ENCODE data around the gene PAM. TPM values are rescaled to one million over a fixed set of nuclear protein-coding genes. Genes with fewer than 3 reads are reported as not detected.

PAM gene
- polyA plus RNA-seq, 6 donors from 2014 or later, result 0.62 to 3.5 (median 1.6) TPM; not detected in 1

DNA sequence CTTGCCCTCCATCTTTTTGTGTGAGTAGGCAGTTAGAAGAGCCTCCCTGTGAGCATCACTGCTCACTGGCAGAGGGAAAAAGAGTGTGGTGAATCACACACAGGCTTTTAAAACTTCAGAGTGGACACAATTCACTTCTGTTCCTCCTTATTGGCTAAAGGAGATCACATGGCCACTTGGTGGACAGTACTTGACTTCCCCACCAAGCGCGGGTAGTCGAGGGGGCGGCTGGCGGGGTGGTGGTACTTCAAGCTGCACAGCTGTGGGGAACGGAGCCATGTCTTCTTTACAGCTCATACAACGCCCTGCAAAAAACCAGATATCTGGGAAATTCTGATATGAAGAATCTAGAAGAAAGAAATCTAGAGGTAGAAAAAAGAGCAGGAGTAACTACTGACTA lies 95.4 kb downstream of the PAM start:
- no peak overlapping the region for H3K27ac Mint-ChIP-seq
- no peak for ATAC-seq (ENCODE audit: low read depth in 2 of 2)
- H3K27me3 Mint-ChIP-seq, result no peaks in the 10 kb centered on the region

GRCh38 chr5:102853680-102854079 lies 98.6 kb downstream of the PAM start:
- ATAC-seq (ENCODE audit: low read depth in 2 of 2), result no peak
- Mint-ChIP-seq H3K36me3 (peaks cover 0 to 2% of the 10 kb centered on the region in 2 donors), H3K4me3 (no peak overlapping the region)

More for the DNA sequence above, 95.4 kb downstream of the PAM start:
- Mint-ChIP-seq H3K4me3 (no peak overlapping the region), H3K36me3 (peaks cover 0 to 6% of the 10 kb centered on the region in 2 donors), H3K9me3 (peaks cover 0 to 9% (median 4%) of the 10 kb centered on the region in 7 donors), H3K4me1 (no peaks in the 10 kb centered on the region)
- no peak for DNase-seq

DNA sequence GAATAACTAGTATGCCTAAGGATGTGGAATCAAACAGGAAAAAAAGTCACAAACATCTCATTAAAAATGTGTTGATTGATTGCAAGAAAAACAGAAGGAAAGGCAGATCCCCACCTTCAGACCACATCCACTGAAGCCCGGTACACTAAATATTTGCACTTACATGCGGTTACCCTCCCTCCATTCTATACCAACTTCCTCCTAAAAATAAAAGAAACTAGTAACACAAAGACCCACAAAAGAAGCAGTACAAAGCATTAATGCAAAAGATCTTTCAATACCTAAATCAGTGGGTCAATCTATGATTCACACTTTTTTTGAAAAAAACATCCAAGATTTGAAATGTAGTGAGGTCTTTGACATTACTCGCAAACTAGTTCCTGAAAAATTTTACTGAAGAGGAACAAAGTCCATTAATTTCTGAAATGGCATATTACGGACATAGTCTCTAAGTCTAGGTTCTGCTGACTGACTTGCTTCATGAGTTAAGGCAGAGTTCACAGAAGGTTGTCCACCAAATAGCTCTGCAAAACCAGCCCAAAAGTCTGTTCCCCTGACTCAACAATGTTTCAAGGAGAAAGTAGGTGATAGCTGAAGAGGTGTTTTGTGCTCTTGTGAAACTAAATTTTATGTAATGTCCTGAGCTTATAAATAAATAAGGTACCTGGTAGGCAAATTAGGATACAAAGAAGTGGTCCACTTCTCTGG lies 100.7 kb downstream of the PAM start:
- DNase-seq, result no peak
- Mint-ChIP-seq H3K36me3 (no peaks in the 10 kb centered on the region), H3K4me3 (no peak overlapping the region), H3K27ac (no peak overlapping the region), H3K4me1 (no peaks in the 10 kb centered on the region), H3K9me3 (no peaks in the 10 kb centered on the region), H3K27me3 (no peaks in the 10 kb centered on the region)
- ATAC-seq (ENCODE audit: low read depth in 2 of 2), result no peak

More at GRCh38 chr5:102853680-102854079, 98.6 kb downstream of the PAM start:
- Mint-ChIP-seq H3K9me3 (peaks cover 0 to 4% (median 0%) of the 10 kb centered on the region in 7 donors), H3K27ac (no peak overlapping the region), H3K4me1 (no peaks in the 10 kb centered on the region), H3K27me3 (no peaks in the 10 kb centered on the region)
- DNase-seq, result no peak

GRCh38 chr5:102856389-102856777 lies 101.3 kb downstream of the PAM start:
- H3K27ac Mint-ChIP-seq, result no peak overlapping the region
- H3K36me3 Mint-ChIP-seq, result no peaks in the 10 kb centered on the region
- H3K9me3 Mint-ChIP-seq, result no peaks in the 10 kb centered on the region
- no peak overlapping the region for H3K4me3 Mint-ChIP-seq
- H3K4me1 Mint-ChIP-seq, result no peaks in the 10 kb centered on the region
- no peak for ATAC-seq (ENCODE audit: low read depth in 2 of 2)
- no peaks in the 10 kb centered on the region for H3K27me3 Mint-ChIP-seq
- DNase-seq, result no peak

DNA sequence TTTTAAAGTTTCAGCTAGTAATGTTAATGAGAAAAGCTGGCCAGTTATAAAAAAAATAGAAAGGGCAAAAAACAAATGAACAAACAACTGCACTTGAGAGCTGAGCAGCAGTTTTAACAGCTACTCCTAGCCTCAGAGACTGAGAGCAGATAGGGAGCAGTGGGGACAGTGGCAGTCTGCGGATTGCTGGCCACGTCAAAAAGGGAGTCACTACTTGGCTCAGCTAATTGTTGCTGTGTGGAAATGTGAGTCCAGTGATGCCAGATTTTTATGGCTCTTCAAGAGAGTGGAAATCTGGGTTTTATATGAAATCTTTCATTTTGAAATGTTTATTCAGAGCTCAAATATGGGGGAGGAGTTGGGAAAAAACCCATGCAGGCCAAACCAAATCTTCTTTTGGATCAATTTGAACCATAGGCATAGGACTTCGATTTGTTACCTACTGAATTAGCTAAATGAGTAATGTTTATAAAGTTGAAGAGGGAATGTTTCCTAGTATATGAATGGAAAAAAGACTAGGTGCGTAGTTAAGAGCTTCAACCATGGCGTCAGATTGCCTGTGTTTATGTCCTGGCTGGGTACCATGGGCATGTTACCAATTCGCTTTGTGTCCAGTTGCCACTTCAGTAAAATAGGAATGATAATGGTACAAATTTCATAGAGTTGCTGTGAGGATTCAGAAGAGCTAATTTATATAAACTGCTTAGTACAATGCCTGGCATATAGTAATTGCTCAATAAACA lies 102.1 kb downstream of the PAM start:
- DNase-seq (no peak), ATAC-seq (ENCODE audit: low read depth in 2 of 2) (no peak)
- Mint-ChIP-seq H3K9me3 (no peaks in the 10 kb centered on the region), H3K27me3 (no peaks in the 10 kb centered on the region), H3K36me3 (no peaks in the 10 kb centered on the region), H3K4me3 (no peak overlapping the region), H3K4me1 (no peaks in the 10 kb centered on the region), H3K27ac (no peak overlapping the region)

- H3K9me3 Mint-ChIP-seq, result no peaks in the 10 kb centered on the region
- DNase-seq (no peak), ATAC-seq (ENCODE audit: low read depth in 2 of 2) (no peak)
- H3K27ac Mint-ChIP-seq, result no peak overlapping the region
- H3K4me3 Mint-ChIP-seq, result no peak overlapping the region
- no peaks in the 10 kb centered on the region for H3K36me3 Mint-ChIP-seq
- H3K4me1 Mint-ChIP-seq, result no peaks in the 10 kb centered on the region
- no peaks in the 10 kb centered on the region for H3K27me3 Mint-ChIP-seq
These were observed 103.1 kb downstream of the PAM start for GRCh38 chr5:102858221-102858620.

DNA sequence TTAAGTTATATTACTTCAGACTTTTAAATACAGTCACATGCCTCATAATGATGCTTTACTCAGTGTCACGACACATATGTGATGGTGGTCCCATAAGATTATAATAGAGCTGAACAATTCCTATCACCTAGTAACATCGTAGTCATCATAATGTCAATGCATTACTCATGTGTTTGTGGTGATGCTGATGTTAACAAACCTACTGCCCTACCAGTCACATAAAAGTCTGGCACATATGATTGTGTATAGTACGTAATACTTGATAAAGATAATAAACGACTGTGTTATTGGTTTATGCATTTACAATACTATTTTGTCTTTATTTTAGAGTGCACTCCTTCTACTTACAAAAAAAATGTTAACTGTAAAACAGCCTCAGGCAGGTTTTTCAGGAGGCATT lies 103.7 kb downstream of the PAM start:
- no peaks in the 10 kb centered on the region for H3K4me1 Mint-ChIP-seq
- H3K27ac Mint-ChIP-seq, result no peak overlapping the region
- no peak overlapping the region for H3K4me3 Mint-ChIP-seq
- H3K27me3 Mint-ChIP-seq, result no peaks in the 10 kb centered on the region
- ATAC-seq (ENCODE audit: low read depth in 2 of 2), result no peak
- H3K36me3 Mint-ChIP-seq, result no peaks in the 10 kb centered on the region
- no peaks in the 10 kb centered on the region for H3K9me3 Mint-ChIP-seq
- no peak for DNase-seq

GRCh38 chr5:102860035-102860434 lies 104.9 kb downstream of the PAM start:
- Mint-ChIP-seq H3K36me3 (no peaks in the 10 kb centered on the region), H3K27ac (no peak overlapping the region), H3K4me3 (no peak overlapping the region), H3K4me1 (peaks cover 0 to under 1% (median under 1%) of the 10 kb centered on the region in 3 donors), H3K9me3 (no peaks in the 10 kb centered on the region), H3K27me3 (peaks cover 0 to 2% (median 1%) of the 10 kb centered on the region in 3 donors)
- ATAC-seq (ENCODE audit: low read depth in 2 of 2) (no peak), DNase-seq (no peak)

GRCh38 chr5:102863058-102863457 lies 108.0 kb downstream of the PAM start:
- H3K4me3 Mint-ChIP-seq, result no peak overlapping the region
- peaks cover 7 to 14% (median 10%) of the 10 kb centered on the region in 3 donors for H3K27me3 Mint-ChIP-seq
- H3K36me3 Mint-ChIP-seq, result no peaks in the 10 kb centered on the region
- ATAC-seq (ENCODE audit: low read depth in 2 of 2), result no peak
- H3K9me3 Mint-ChIP-seq, result no peaks in the 10 kb centered on the region
- H3K4me1 Mint-ChIP-seq, result peaks cover 9 to 15% (median 13%) of the 10 kb centered on the region in 3 donors
- no peak for DNase-seq
- H3K27ac Mint-ChIP-seq, result peak overlapping the region in 1 of 6 donors; percentile 68

GRCh38 chr5:102863764-102864560 lies 108.9 kb downstream of the PAM start:
- H3K4me1 Mint-ChIP-seq, result peaks cover 9 to 15% (median 13%) of the 10 kb centered on the region in 3 donors
- H3K4me3 Mint-ChIP-seq, result no peak overlapping the region
- no peak overlapping the region for H3K27ac Mint-ChIP-seq
- H3K27me3 Mint-ChIP-seq, result peaks cover 8 to 18% (median 11%) of the 10 kb centered on the region in 3 donors
- H3K36me3 Mint-ChIP-seq, result no peaks in the 10 kb centered on the region
- ATAC-seq (ENCODE audit: low read depth in 2 of 2), result no peak
- DNase-seq, result no peak
- no peaks in the 10 kb centered on the region for H3K9me3 Mint-ChIP-seq

DNA sequence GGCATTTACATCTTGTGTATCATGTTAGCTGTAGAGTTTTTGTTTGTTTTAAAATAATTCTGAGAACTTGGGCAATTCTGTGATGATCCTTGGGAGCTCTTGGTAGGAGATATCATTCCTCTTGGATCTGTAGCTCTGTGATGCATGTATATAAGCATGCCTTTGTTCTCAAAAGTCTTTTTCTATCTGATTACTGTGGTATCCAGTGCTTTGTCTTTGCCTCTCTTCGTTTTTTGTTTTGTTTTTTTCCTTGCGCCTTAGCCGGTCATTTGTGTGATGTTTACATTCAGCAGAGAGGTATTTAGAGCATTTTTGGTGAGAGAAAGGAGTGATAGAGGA lies 110.0 kb downstream of the PAM start:
- no peak for DNase-seq
- H3K27ac Mint-ChIP-seq, result peak overlapping the region in 1 of 6 donors; percentile 30
- peaks cover 16 to 29% (median 23%) of the 10 kb centered on the region in 3 donors for H3K27me3 Mint-ChIP-seq
- H3K36me3 Mint-ChIP-seq, result peaks cover 5 to 9% of the 10 kb centered on the region in 2 donors
- ATAC-seq (ENCODE audit: low read depth in 2 of 2), result no peak
- H3K4me3 Mint-ChIP-seq, result peak overlapping the region; percentile 33 to 88 (median 69)
- H3K9me3 Mint-ChIP-seq, result no peaks in the 10 kb centered on the region
- peaks cover 9 to 15% (median 13%) of the 10 kb centered on the region in 3 donors for H3K4me1 Mint-ChIP-seq

DNA sequence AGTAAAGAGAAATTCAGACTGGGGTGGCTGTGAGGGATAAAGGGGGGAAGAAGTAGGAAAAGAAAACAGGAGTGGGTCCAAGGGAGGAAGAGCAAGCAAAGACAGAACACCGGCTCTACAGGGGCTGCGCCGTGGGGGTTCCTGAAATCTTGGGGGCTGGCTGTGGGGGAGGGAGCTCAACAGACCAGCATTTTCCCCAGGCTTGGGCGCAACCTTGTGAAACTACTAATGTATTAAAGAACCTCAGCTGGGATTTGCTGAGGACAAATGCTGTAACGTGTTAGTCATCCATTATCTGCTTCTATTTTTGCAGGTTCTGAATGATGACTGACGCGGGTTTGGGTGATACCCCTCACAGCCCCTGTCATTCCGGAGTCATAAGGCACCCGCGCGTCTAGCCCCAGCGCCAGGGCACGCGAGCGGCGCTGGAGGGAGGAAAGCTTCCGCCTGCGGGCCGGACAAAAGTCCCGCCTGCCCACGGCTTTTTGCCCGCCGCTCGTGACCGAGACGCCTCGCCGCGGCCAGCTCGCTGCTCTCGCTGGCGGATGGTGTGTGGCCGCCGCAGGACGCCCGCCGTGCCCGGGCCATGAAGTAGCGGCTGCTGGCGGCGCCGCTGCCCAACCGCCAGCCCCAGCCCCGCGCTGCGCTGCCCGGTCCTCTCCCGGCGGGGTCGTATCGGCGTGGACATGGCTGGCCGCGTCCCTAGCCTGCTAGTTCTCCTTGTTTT lies 110.6 kb downstream of the PAM start:
- Mint-ChIP-seq H3K9me3 (no peaks in the 10 kb centered on the region), H3K4me1 (peaks cover 9 to 15% (median 13%) of the 10 kb centered on the region in 3 donors)
- peak; percentile 35 for DNase-seq

GRCh38 chr5:102866237-102866600 lies 111.1 kb downstream of the PAM start:
- H3K27me3 Mint-ChIP-seq, result peaks cover 16 to 29% (median 23%) of the 10 kb centered on the region in 3 donors
- H3K9me3 Mint-ChIP-seq, result no peaks in the 10 kb centered on the region
- ATAC-seq (ENCODE audit: low read depth in 2 of 2) (peak in 1 of 2 donors; percentile 15), DNase-seq (peak; percentile 4)
- H3K4me1 Mint-ChIP-seq, result peaks cover 9 to 15% (median 13%) of the 10 kb centered on the region in 3 donors
- peak overlapping the region; percentile 33 to 88 (median 69) for H3K4me3 Mint-ChIP-seq
- H3K27ac Mint-ChIP-seq, result peak overlapping the region in 1 of 6 donors; percentile 20
- H3K36me3 Mint-ChIP-seq, result peaks cover 5 to 9% of the 10 kb centered on the region in 2 donors

More for the DNA sequence above, 110.6 kb downstream of the PAM start:
- Mint-ChIP-seq H3K27me3 (peaks cover 16 to 29% (median 23%) of the 10 kb centered on the region in 3 donors), H3K27ac (peak overlapping the region in 3 of 6 donors; percentile 9 to 30 (median 20)), H3K4me3 (peak overlapping the region; percentile 33 to 88 (median 69)), H3K36me3 (peaks cover 5 to 9% of the 10 kb centered on the region in 2 donors)
- peak; percentile 72 to 77 for ATAC-seq (ENCODE audit: low read depth in 2 of 2)
